ENCODE data around the gene NDST3.

DNA sequence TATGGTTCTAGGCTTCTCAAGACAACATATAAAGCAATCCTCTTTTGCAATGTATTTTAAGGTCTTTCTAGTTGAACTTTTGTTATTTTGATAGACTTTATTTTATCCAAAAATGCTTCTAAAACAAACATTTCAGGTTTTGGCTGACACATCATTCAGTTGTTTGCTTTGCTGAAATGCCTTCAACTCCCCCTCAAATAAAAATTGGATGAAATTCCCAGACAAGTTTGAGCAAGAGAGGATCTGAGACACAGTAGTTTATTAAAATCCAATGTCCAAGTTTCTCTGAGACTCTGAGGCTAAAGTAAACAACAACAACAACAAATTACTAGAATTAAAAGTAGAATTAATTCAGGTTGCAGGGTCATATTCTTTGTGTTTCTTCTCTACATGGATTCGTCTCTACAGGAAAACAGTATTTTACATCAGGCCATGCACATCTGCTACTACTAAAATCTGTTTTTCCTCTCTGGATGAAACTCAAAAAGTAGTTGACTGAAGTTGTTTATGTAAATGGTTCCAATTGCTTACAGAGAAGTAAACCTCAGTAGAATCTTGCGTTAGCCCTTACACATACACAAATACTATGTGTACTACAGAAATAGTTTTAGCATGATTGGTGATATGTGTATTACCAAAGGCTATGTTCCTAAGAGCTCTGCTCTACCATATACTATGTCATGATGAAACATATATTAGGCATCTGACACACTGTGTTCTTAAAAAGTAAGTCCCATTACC, 253.6 kb downstream of the NDST3 start:
- TF ChIP-seq, protein P1, sequence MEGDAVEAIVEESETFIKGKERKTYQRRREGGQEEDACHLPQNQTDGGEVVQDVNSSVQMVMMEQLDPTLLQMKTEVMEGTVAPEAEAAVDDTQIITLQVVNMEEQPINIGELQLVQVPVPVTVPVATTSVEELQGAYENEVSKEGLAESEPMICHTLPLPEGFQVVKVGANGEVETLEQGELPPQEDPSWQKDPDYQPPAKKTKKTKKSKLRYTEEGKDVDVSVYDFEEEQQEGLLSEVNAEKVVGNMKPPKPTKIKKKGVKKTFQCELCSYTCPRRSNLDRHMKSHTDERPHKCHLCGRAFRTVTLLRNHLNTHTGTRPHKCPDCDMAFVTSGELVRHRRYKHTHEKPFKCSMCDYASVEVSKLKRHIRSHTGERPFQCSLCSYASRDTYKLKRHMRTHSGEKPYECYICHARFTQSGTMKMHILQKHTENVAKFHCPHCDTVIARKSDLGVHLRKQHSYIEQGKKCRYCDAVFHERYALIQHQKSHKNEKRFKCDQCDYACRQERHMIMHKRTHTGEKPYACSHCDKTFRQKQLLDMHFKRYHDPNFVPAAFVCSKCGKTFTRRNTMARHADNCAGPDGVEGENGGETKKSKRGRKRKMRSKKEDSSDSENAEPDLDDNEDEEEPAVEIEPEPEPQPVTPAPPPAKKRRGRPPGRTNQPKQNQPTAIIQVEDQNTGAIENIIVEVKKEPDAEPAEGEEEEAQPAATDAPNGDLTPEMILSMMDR (IDR thresholded peaks at IDR 0.05) = no peak
- no peak for TF ChIP-seq POLR2A (IDR thresholded peaks at IDR 0.05)
